ENCODE measurements around the gene HECW1.

- TF ChIP-seq POLR2A (IDR thresholded peaks at IDR 0.05) (no peak), CTCF (IDR thresholded peaks at IDR 0.05) (no peak)
Observed at GRCh38 chr7:43575506-43575905, 463.1 kb downstream of the HECW1 start.

All from breast epithelium (tissue), 3 donors.